HG03571 (cell line): Measurements from ENCODE around the gene APBA2.
"Not testable (repeated sequence)": the region's sequence is repeated elsewhere in the genome, so short reads cannot be mapped to it uniquely, and the experiment has no call there.

Experiments
- ATAC-seq: cut with Tn5 transposase; IDR thresholded peaks from one replicate; pipeline ENCODE4 v1.9.1; 2021; ENCODE audit not compliant: unreplicated experiment

APBA2 gene

DNA sequence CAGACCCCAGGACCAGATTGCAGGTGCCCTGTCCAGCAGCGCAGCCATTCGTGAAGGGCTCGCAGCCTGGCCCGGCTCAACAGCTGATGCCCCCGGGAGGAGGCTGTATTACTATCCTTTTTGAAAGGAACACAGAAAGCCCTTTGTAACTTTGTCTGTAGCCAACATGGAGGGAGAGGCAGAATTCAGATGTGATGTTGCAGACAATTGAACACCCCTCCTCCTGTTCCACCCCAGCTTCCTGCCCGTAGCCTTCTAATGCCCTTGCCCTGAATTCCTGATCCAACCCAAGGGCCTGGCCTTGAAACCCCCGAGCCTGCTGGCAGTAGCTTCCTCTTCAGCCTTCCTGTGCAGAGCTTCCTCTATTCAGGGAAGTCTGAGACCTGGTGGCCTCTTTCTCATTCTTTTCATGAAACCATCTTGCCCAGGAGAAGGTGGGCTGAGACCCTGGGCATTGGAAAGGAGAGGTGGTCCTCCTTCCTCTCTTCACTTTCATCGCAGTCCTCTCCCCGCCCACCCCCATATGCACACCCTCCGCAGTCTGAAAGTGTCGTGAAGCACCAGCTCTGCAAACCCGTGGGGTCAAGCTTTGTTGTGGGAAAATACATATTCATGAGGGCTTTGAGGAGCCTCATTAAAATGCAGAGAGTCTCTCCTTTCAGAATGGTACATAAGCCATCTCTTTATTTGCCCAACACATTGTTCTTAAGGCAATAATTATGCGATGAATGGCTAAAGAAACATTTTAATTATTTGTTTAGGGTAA, 109.2 kb downstream of the APBA2 start:
- no peak for ATAC-seq

DNA sequence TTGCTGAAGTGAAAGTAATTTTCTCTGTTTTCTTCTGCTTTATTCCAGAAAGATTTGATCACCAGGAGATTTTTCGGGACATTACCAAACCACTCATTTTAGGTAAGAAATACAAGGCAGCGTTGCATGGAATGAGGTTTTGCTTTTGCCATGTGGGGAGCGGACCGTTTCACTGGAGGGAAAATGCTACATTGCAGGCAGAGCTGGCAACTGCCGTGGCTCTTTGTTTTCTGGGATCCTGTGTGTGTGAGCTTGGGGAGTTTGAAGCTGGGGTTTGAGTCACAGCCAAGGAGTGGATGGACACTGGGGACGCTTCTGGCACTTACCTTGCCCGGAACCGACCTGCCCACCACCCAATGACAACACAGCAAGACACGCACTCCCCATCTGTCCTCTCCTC, 109.9 kb downstream of the APBA2 start:
- no peak for ATAC-seq

DNA sequence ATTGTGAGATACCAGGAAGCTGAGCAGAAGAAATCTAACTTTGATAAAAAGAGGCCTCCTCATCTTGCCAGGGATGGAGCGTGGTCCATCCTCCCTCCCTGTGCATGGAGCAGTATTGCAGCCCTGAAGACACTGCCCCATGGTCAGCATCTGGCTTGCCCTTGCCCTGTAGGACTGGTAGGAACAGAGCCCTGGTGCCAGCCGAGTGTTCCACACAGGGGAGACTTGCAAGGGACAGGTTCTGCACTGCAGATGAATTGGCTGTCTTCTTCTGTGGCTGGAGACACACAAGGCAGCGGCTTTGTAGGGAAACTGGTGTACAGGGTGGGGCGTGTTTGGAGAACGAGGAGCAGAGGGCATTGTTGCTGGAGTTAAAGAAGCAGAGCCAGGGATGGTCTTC, 110.5 kb downstream of the APBA2 start:
- no peak for ATAC-seq

DNA sequence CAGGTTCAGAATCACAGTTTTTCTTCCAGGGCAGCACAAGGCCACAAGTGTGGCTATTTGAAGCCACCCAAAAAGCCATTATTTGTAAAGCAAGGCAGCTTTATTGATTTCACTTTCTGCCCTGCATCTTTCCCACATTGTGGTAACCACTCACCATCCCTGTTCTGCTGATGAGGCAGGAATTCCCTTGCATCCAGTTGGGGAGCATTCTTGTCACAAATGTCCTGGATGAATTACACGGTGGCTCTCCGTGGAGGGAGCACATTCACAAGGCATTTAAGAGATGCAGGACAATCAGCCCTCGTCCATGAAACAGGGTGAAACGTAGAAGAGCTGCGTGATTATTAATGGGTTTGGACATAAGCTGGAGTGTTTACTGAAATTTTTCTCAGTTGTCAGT, 111.2 kb downstream of the APBA2 start:
- no peak for ATAC-seq

DNA sequence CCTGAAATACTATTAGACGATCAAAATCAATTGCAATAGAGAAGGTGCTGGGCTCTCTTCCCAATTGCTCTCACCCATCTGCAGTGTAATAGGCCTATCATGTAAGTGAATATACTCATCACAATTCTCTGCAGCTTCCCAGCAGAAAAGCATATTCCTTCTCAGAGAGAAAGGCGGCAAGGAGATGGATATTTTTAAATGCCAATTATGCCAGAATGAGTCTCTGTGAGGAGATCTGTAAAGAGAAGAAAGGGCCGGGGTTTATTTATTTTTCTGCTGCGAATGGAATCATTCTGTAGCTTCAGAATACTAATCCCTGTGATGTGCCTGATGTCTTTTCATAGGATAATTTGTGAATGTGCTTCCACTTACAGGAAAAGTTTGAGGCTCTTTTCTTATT, 112.0 kb downstream of the APBA2 start:
- ATAC-seq, result no peak

DNA sequence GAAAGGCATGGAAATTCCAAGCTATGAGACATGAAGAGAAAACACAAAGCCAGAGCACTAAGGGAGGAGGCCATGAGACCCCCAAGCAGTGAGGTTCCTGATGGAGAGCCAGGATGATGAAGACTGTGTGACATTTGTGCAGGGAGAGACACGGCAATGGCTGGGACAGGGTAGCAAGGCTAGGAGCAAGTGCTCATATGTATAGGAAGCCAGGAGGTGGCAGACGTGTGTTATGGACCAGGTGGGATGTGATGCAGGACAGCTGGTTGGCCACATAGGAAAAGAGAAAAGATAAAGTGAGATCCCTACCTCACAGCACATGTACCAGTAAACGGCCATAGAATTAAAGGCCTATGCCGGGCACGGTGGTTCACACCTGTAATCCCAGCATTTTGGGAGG, 112.7 kb downstream of the APBA2 start:
- no peak for ATAC-seq

DNA sequence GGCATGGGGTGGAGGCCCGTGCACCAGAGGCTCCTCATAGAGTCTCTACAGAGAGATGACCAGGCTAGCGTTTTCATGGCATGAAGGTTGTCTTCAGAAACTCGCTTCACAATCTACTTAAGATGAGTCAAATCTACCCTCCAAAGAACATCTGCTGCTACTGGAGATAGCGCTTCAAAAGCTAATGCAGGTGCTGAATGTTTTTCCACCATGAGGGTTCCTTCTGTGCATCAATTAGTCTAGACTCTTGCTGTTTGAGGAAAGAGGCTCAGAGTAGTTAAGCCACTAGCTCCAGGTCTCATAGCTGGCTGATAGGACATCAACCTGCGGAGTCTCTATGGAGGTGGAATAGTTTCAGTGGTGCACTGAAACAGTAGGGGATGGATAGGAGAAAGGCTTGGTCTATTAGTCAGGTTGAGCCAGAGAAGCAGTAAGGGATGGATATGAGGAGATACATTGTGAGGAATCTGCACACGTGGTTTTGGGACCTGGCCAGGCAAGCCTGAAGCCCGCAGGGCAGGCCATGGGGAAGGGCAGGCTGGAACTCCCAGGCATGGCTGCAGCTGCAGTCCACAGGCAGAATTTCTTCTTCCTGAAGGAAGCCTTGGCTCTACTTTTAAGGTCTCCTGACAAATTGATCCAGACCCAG, 117.5 kb downstream of the APBA2 start:
- ATAC-seq, result no peak

DNA sequence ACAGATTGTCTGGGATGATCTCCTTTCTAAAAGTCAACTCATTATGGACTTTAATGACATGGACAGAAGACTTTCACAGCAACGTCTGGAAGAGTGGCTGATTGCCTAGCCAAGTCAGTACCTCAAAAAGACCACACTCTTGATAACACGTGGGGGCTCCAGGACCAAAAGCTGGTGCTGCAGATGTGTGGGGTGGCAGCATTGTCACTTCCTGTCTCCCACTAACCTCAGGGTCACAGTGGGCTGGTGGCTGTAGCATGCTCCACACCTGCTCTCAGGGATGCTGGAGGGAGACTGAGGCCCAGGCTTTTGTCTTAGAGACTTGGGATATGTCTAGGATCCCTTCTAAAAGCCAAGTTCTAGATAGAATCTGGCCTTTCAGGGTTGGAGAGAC, 118.1 kb downstream of the APBA2 start:
- ATAC-seq, result no peak

DNA sequence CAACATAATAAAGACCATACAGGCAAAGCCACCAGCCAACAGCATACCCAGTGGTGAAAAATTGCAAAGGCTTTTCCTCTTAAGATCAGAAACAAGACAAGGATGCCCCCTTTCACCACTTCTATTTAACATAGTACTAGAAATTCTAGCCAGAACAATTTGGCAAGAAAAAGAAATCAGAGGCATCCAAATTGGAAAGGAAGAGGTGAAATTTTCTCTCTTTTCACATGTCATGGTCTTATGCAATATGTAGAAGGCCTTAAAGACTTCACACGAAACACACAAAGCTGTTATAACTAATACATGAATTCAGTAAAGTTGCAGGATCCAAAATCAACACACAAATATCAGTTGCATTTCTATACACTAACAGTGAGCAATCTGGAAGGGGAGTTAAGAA, 120.2 kb downstream of the APBA2 start:
- ATAC-seq, result no peak

DNA sequence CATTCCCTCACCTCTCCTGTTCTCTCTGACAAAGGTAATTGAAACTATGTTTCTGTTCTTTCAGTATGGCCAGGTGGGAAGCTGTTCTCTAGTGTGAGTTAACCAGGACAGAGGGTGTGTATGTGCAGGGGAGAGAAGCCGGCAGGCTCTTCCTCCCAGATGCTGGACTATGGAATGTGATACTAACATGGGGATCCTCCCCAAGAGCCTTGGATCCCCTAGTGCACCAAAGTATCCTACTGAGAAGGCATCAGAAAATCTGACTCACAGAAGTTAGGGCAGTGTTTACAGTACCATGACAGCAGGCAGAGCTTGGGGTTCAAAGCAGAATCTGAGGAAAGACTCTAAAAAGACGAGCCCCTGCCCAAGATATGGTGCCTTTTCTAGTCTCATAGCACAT, 123.1 kb downstream of the APBA2 start:
- no peak for ATAC-seq

DNA sequence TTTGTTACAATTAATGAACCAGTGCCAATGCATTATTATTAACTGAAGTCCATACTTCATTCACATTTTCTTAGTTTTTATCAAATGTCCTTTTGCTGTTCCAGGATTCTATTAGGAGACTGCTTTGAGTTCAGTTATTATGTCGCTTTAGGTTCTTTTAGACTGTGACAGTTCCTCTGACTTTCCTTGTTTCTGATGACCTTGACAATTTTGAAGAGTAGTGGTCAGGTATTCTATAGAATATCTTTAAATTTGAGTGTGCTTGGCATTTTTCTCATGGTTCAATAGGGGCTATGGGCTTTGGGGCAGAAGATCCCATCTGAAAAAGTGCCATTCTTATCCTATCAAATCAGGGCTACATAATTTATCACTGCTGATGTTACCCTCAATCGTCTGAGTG, 126.3 kb downstream of the APBA2 start:
- no peak for ATAC-seq

DNA sequence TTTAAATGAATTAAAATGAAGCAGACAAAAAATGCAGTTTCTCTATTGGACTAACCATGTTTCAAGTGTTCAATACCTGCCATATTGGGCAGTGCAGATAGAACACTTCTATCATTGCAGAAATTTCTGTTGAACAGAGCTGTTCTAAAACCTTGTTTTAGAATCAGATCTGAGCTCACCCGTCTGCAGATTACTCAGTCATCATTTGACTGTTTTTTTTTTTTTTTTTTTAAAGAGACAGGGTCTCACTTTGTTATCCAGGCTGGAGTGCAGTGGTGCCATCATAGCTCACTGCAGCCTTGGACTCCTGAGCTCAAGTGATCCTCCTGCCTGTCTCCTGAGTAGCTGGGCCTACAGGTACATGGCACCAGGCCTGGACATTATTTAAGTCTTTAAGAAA, 128.7 kb downstream of the APBA2 start:
- ATAC-seq, result no peak

DNA sequence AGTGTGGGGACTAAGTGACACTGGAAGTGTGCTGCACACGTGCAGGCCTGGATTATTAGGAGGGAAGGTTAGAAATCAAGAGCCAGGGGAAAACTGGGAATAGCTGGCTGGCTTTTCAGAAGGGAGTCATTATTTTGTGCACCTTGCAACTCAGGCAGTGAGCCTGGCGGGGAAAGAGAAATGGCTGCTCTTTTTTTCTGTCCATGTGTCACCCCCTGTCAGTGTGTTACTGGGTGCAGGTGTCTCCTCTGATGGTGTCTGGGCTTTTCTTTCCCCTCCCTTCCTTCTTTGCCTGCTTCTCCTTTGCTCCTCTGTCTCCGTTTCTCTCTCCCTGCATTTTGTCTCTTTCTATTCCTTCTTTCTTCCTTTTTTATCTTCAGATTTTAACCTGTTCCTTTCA, 130.7 kb downstream of the APBA2 start:
- no peak for ATAC-seq

DNA sequence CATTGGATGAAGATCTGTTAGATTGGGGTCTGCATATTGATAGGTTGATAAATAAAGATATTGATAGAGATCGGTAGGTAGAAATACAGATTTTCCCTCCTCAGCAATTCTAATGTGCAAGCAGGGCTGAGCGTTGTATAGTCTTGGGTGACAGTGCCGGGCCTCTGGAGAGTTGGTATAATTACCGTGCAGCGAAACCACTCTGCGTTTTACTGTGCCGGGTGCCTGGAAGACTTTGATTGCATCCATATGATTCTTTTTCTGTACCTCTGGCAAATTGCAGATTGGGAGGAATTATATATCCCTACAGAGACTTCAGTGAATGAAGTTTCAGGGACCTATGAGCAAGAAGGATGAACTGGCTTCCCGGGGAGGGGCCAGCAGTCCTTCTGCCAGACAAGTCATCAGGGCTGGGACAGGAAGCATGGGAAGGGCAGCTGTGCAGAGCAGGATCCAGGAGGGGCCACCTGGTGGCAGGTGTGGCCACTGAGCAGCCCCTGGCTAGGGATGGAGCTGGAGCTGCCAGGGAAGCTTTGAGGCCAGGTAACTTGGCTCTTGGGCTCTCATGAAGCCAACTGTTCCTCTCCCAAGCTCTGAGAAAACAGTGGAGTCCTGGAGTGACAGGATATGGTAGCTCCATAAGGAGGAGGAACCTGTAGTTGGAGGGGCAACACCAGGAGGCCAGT, 132.5 kb downstream of the APBA2 start:
- ATAC-seq, result no peak

DNA sequence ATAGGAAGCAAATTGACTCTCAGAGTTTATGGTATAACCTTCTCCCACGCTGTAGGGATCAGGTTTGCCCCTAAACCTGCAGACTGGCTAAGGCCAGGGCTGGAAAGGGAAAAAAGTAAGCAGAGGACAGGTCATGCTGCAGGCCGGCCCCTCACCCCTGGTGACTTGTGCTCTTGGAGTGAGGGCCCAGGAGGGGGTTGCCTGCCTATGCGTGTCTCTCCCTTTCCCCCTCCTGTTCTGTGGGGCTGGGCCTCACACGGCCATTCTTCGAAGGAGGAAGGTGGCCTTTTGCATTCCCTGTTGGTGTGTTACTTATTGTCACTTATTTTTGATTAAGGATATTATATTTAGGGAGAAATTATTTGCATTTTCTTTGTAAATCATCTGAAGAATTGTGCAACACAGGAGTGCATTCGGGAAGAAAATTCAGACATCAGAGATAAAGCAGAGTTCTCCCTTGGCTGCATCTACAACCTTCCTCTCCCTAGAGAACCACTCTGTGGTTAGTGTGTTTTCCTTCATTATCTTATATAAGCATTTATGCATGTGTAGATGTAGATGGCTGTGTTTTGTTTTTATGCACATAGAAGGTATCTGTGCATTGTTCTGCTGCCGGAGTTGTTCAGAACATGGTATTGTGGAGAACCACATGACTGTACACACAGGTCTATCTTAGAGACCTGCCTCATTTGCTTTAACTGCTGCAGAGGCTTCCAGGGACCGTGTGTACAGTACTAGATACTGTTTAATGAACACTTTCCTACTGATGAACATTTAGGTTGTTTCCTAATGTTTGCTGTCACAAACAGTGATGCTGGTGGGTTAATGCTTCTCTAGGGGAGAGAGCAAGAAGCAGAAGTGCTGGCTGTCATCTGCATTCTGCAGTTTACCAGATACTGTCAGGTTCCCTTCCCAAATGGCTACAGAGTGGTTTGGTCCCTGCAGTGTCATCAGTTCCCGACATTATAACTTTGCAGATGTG, 133.5 kb downstream of the APBA2 start:
- ATAC-seq, result no peak

DNA sequence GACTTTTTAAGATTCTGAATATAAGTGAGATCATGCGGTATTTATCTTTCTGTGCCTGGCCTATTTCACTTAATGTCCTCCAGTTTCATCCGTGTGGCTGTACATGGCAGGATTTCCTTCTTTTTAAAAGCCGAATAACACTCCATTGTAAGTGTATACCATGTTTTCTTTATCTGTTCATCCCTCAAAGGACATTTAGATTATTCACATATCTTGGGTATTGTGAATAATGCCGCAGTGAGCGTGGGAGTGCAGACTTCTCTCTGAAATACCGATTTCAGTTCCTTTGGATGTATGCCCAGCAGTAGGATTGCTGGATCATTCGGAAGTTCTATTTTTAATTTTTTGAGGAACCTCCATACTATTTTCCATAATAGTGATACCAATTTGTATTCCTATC, 136.1 kb downstream of the APBA2 start:
- ATAC-seq, result no peak

DNA sequence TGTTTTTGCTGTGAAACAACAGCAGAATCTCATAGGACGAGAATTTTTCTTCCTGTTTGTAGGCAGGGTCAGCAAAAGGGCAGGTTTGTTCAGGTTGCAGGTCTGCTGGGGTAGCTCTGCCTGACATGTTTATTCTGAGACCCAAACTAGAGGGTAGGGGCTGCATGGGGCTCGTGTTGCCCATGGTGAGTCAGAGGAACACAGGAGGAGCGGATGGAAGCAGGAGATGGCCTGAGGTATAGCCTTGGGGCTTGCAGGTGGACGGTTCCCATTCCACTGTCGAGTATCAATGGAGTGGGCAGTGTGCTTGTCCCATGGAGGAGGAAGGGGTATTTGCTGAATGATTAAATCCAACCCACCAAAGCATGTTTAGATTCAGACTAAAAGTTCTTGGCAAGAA, 138.9 kb downstream of the APBA2 start:
- ATAC-seq, result no peak

DNA sequence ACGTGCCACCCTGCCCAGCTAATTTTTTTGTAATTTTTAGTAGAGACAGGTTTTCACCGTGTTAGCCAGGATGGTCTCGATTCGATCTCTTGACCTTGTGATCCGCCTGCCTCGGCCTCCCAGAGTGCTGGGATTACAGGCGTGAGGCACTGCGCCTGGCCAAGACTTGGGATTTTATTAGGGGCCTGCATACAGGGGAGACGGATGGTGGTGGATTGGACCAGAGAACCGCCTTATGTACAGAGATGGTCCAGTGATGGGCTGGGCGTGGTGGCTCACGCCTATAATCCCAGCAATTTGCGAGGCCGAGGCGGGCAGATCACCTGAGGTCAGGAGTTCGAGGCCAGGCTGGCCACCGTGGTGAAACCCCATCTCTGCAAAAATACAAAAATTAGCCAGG, 139.6 kb downstream of the APBA2 start:
- ATAC-seq, result not testable (repeated sequence)

DNA sequence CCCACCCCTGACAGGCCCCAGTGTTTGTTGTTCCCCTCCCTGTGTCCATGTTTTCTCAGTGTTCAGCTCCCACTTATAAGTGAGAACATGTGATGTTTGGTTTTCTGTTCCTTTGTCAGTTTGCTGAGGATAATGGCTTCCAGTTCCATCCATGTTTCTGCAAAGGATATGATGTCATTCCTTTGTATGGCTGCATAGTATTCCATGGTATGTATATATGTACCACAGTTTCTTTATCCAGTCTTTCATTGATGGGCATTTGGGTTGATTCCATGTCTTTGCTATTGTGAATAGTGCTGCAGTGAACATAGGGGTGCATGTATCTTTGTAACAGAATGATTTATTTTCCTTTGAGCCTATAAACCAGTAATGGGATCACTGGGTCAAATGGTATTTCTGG, 142.4 kb downstream of the APBA2 start:
- not testable (repeated sequence) for ATAC-seq

DNA sequence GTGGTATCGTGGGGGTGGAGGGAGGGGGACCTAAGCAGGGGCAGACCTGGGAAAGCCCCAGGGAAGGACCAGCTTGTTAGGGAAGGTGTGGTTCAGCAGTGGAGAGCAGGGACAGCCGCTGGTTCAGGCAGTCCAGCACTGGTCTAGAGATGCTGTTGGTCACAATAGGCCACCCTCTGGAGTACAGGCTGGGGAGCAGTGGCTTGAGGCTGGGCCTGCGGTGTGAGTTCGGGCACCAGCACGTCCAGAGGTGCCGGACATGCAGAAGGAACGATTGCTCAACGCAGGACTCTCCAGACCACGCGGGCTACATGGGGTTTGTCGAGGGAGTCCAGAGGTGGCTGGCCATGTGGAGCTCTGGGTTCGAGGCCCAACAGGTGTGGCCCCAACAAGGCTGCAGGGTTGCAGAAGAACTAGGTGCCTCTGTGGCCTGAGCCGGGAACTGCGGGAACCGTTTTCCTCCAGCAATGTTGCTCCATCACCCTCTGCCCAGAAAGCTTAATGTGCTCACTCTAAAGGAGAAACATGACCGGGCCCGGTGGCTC, 143.9 kb downstream of the APBA2 start:
- ATAC-seq, result no peak
